H1 (cell line): Measurements from ENCODE around the gene BCAR3. TPM values are rescaled to one million over a fixed set of nuclear protein-coding genes. Genes with fewer than 3 reads are reported as not detected.

ENCODE experiments used
- ASH2L ChIP-seq: fragments of 200-600, 300-600 bp; sonication (generic); IDR thresholded peaks from one replicate; pipeline ENCODE4 v1.7.1; 2017; ENCODE audit warnings: low read length
- CBX5 ChIP-seq: fragments of 300-800, 300-1000 bp; sonication (generic); IDR thresholded peaks from 2 replicates; pipeline ENCODE4 v1.7.1; 2016; ENCODE audit warnings: antibody characterized with exemption, low read length, low read depth
- CBX8 ChIP-seq: fragments of 300-800, 300-1000 bp; sonication (generic); IDR thresholded peaks from 2 replicates; pipeline ENCODE4 v1.7.1; 2016; ENCODE audit warnings: low read depth, low read length, borderline replicate concordance
- CREB1 ChIP-seq: IDR thresholded peaks from 2 replicates; pipeline ENCODE4 v1.6.1; 2012; ENCODE audit warnings: inconsistent platforms
- GABPA ChIP-seq: IDR thresholded peaks from 2 replicates; pipeline ENCODE4 v1.6.1; 2011; ENCODE audit warnings: mild to moderate bottlenecking, low read length, moderate library complexity, borderline replicate concordance; ENCODE audit not compliant: insufficient read depth
- NRF1 ChIP-seq: IDR thresholded peaks from 2 replicates; pipeline ENCODE4 v1.6.1; 2011; ENCODE audit warnings: mild to moderate bottlenecking, low read depth, low read length, improper control_type of control experiment
- POLR2A ChIP-seq, 2 experiments: IDR thresholded peaks; 1 replicate in 1 of 2; 2 replicates in 1 of 2; pipeline ENCODE4 v1.6.1; 2011; ENCODE audit warnings: low read depth in 2 of 2, low read length in 2 of 2, mild to moderate bottlenecking in 2 of 2; ENCODE audit errors: control extremely low read depth in 1 of 2
- TAF7 ChIP-seq: optimal IDR thresholded peaks from 2 replicates; pipeline ENCODE3; 2011; ENCODE audit warnings: low read depth, mild to moderate bottlenecking, inconsistent platforms, low read length, moderate library complexity, borderline replicate concordance
- polyA plus RNA-seq, 7 experiments: library from polyadenylated mRNA; depleted of rRNA in 3 of 7; stranded (reverse) in 5 of 7; unstranded in 2 of 7; fragments of >200 nt in 5 of 7; fragments of 200-250 nt in 2 of 7; gene quantifications; 1 replicate in 5 of 7; 2 replicates in 1 of 7; 4 replicates in 1 of 7; pipeline versions ENCODE4 v1.2.1 to v1.2.3, GENCODE V29; 2011 to 2013; ENCODE audit warnings: missing spikeins in 2 of 7, mixed read lengths in 2 of 7
- total RNA-seq: library from RNA; stranded (reverse); fragmentation: NEBNext Ultra II Directional; extraction: Animal tissue kit (Norgen Biotek cat#: 25700); gene quantifications from 2 replicates; pipeline ENCODE4 v1.2.1, GENCODE V29; 2021

The BCAR3 gene
- total and polyA plus RNA-seq, 2 of the 8 experiments (the other 6 are each of a cell fraction or from before 2014, with no cell fraction given): 5.6 to 9.2 TPM

- TF ChIP-seq NRF1: no peak
- TF ChIP-seq POLR2A (IDR thresholded peaks at IDR 0.05; ENCODE audit: control extremely low read depth in 1 of 2, low read depth in 2 of 2, low read length in 2 of 2): no peak
- no peak for TF ChIP-seq TAF7
- no peak for TF ChIP-seq ASH2L
- TF ChIP-seq CBX8: no peak
- no peak for TF ChIP-seq CBX5
- TF ChIP-seq CREB1: no peak
- no peak for TF ChIP-seq GABPA
These were observed 163.1 kb downstream of the BCAR3 start (continued) for GRCh38 chr1:93518516-93518915.
